Epithelial cell of proximal tubule (primary cell): Measurements from ENCODE around the gene COQ8A. TPM values are rescaled to one million over a fixed set of nuclear protein-coding genes. Genes with fewer than 3 reads are reported as not detected.

Experiments
- DNase-seq: peaks from one replicate; pipeline ENCODE4 v3.0.0-alpha.2; 2011; ENCODE audit warnings: low read depth
- H3K4me3 ChIP-seq: 2 replicates; pipeline ENCODE4 v1.5.1; 2011; ENCODE audit warnings: low read depth, mild to moderate bottlenecking, low read length
- total RNA-seq: library from RNA; depleted of rRNA; stranded (reverse); fragments of >200 nt; gene quantifications from 2 replicates; pipeline ENCODE4 v1.2.3, GENCODE V29; 2015
- TF ChIP-seq, protein P1 (sequence below): conservative IDR thresholded peaks from 2 replicates; pipeline ENCODE4 v1.5.1; 2012; ENCODE audit warnings: low read depth, mild to moderate bottlenecking, low read length

COQ8A gene
- total RNA-seq, 1 donor from 2014 or later, result 9.8 TPM

DNA sequence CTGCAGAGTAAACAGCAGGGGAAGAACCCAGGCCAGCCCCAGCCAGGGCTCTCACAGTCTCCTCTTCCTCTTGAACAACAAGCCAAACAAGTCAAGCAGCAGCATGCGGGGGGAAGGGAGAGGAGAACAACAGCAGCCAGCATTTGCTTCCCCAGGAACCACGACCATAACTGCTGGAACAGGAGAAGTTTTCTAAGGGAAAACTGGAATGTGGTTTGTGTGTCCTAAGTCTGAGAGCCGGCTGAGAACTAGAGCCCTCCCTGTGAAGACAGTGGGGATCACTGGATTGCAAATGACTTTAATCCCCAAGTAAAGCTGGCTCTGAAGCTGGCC, 48.2 kb downstream of the COQ8A start:
- DNase-seq, result no peak
- TF ChIP-seq, protein P1, sequence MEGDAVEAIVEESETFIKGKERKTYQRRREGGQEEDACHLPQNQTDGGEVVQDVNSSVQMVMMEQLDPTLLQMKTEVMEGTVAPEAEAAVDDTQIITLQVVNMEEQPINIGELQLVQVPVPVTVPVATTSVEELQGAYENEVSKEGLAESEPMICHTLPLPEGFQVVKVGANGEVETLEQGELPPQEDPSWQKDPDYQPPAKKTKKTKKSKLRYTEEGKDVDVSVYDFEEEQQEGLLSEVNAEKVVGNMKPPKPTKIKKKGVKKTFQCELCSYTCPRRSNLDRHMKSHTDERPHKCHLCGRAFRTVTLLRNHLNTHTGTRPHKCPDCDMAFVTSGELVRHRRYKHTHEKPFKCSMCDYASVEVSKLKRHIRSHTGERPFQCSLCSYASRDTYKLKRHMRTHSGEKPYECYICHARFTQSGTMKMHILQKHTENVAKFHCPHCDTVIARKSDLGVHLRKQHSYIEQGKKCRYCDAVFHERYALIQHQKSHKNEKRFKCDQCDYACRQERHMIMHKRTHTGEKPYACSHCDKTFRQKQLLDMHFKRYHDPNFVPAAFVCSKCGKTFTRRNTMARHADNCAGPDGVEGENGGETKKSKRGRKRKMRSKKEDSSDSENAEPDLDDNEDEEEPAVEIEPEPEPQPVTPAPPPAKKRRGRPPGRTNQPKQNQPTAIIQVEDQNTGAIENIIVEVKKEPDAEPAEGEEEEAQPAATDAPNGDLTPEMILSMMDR, result no peak
- no peak overlapping the region for H3K4me3 ChIP-seq

DNA sequence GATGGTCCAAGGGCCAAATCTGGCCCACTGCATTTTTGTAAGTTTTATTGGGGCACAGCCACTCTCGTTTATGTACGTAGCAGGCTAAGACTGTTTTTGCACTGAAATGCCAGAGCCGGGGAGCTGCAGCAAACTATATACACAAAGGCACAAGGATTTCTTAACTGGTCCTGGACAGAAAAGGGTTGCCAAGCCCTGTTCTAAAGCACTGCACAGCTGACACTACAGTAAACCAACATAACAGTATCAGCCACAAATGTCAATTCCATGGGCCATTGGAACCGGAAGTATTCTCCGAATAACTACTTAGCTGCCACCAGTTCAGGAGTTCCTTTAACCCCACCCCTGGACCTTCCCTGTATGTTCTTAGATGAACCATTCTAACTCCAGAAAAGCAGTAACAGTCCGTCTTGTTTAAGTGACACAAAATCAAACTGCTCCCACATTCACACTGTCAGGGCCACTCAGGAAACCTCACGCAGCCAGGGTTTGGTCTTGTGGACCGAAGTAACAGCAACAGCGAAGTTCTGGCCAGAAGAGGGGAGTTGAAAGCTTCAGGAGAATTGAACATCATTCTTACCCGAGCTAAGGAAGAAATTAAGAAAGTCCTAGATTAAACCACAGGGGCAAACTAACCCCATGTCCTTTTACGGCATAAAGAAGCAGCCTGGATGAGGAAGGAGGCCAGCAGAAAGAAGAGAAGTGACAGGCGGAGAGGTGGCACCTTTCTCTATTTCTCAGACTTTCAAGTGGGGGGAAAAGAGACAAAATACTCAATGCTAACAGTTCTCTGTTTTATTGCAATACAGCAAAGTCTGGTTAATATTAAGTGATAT, 49.2 kb downstream of the COQ8A start:
- TF ChIP-seq, protein P1, result no peak
- DNase-seq, result no peak
- no peak overlapping the region for H3K4me3 ChIP-seq

DNA sequence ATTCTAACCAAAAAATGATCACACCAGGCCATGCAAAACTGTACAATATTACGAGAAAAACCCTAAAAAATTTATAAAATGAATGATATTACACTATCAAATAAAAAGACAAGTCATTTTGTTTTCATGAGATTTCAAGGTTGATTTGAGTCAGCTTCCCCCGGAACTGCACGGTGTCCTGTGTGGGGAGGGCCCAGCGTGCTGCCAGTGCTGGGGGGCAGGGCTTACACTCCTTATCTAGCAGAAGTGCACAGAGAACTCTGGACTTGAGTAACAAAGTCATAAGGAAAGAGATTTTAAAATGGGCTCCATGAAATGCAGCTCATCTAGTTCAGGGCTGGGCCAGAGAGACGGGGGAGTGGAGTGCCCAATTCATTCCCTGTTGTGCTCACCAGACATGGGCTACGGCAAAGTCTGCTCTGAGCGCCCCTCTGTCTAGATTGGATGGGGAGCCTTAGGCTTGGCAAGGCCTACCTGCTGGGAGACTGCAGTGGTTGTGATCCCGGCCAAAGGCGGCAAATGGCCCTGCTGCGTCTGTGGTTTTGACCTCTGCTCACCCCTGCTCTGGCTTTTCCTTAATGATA, 50.1 kb downstream of the COQ8A start:
- no peak overlapping the region for H3K4me3 ChIP-seq
- no peak for DNase-seq
- TF ChIP-seq, protein P1, result no peak

DNA sequence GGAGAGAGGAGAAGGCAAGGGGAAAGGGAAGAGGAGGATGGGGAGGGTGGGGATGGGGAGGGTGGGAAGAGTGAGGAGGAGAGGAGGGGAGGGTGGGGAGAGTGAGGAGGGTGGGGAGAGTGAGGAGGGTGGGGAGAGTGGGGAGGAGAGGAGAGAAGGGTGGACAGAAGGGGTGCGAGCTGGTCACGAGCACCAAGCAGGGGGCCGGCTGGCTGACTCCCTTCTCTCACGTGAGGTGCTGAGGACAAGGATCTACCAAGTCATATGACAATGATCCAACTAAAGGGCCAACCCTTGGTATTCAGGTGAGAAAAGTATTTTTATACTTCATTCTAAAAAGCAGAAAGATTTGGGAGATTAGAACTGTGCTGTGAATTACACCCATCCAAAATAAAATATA, 51.8 kb downstream of the COQ8A start:
- no peak for DNase-seq
- TF ChIP-seq, protein P1, result no peak
- no peak overlapping the region for H3K4me3 ChIP-seq

DNA sequence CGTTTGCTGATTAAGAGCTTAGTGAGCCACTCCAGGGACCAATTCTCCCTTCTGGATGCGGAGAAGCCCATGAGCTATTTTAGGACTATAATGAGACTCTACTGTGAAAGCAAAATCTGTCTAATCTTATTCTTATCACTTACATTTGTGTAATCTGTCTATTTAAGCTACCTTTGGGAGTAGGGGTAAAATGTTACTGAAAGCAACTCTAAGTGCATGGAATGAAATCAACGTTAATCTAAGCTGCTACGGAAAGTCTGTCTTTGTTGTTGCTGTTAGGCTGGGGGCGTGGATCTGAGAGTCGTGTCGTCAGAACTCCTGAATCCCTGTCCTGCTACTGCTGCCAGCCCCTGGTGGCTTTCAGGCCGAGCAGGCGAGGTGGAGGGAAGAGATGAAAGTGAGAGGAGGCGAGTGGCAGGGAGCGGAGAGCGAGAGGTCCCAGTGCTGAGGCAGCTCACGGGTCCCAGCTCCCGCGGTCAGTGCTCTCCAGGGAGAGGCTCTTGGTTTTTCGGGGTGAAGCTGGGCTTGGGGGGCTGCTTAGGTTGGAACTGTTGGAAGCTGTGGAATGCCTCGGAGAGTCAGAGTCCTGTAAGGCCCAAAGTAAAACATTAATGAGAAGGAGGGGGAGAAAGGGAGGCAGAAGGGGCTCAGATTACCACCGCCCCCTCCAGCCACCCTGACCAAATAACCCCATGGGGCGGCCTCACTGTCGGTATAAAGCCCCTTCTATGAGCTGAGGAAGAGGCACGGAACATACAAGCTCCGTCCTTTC, 53.9 kb downstream of the COQ8A start:
- H3K4me3 ChIP-seq, result no peak overlapping the region
- no peak for DNase-seq
- TF ChIP-seq, protein P1, result no peak

DNA sequence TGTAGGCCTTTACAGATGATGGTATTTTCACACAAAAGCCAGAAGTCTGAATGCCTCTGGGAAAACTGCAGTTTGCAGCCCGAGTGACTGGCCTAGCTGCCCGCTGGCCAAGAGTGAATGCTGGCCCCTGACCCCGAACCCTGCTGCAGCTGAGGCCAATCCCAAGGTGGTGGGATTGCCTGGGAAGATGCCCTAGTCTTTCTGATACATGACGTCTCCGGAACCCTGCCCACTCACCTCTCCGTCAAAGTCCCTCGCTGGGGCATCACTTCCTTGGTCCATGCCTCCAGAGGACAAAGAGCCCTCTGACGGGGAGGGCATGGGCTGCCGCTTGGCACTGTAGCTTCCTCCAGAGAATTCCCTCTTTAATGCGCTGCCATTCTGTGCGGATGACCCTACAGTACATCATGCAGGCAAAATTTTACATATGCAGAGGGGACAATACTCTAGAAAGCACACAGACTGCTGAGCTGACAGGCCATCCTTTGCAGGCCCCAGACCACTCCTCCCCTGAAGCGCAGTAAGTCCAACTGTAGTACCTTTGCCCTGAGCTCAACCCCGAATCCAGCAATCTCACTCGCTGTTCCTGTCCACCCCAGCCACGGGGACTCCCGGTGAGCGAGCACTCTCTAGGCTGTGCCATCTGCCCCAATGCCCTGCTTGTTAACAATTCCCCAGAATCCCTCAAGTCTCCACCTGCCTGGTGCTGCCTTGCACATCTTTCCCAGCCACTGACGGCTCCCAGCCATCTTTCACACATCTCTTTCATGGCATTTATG, 54.7 kb downstream of the COQ8A start:
- TF ChIP-seq, protein P1, result no peak
- DNase-seq, result no peak
- no peak overlapping the region for H3K4me3 ChIP-seq
